Measurements from ENCODE around the gene NOTO.
"Not testable (repeated sequence)": the region's sequence is repeated elsewhere in the genome, so short reads cannot be mapped to it uniquely, and the experiment has no call there.

Gene NOTO, protein sequence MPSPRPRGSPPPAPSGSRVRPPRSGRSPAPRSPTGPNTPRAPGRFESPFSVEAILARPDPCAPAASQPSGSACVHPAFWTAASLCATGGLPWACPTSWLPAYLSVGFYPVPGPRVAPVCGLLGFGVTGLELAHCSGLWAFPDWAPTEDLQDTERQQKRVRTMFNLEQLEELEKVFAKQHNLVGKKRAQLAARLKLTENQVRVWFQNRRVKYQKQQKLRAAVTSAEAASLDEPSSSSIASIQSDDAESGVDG

DNA sequence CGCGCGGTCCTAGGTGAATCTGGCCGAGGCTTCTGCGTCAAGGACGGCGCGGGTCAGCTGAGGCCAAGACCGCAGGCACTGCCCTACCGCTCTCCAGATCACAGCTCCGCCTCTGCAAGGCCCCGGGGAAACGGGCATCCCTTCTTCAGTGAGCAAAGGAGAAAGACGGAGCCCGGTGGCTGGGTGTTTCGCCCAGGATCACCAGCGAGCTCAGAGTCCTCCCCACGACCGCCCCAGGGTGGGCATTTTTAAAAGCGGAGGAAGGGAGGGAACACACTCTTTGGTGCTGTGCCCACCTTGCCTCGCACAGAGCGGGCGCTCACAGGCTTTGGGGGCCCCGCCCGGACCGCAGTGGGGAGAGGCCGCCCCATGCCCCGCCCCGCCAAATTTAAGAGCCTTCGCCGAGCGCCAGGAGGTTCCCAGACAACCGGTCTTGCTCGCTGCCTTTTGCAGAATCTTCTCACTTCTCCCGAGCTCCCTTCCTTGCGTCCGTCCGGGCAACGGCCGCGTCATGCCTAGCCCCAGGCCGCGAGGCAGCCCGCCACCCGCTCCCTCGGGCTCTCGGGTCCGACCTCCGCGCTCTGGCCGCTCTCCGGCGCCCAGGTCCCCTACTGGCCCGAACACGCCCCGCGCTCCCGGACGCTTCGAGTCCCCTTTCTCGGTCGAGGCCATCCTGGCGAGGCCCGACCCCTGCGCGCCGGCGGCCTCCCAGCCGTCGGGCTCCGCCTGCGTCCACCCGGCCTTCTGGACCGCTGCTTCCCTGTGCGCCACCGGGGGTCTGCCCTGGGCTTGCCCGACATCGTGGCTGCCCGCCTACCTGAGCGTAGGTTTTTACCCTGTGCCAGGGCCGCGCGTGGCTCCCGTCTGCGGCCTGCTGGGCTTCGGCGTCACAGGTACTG, at the start of gene NOTO:
TSS of gene NOTO (plus strand) at position 419 of the 899 bp plus-strand sequence. CDS start at position 512, 93 bp downstream.
- POLR2A ChIA-PET (ENCODE audit: low non-redundant PET), result no interaction called here

DNA sequence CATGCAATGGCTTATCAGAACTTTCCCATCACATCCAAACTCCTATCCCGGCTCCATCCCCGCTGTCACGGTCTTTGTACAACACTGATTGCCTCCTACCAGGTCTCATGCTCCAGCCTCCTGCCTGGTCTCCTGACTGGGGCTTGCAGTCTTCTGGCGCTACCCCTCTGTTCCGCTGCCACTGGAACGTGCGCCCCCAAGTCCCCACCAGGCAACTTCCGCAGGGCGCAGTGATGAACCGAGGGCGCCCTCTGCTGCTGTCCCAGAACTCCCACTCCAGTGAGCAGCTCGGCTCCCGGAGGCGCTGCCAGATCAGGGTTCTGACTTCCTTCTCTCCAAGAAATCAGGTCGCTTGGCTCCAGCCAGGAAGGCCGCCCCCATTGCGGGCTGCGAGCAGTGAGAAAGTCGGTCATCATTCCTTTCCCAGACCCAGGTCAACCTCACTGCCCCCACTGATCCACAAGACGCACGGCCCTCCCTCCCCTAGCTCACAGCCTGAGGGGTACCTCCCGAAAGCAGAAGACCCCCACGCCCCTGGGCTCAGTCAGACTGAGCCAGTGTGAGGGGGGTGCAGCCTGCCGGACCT, 45.7 kb upstream of the NOTO start:
- CTCF ChIA-PET, result interaction anchor here (0.6 to 1.8 kb wide), 13 partner anchors 17 to 797 kb away, joined by 3 to 14 read pairs (median 3); no protein-coding TSS in a partner anchor
- TF ChIP-seq, protein P1, sequence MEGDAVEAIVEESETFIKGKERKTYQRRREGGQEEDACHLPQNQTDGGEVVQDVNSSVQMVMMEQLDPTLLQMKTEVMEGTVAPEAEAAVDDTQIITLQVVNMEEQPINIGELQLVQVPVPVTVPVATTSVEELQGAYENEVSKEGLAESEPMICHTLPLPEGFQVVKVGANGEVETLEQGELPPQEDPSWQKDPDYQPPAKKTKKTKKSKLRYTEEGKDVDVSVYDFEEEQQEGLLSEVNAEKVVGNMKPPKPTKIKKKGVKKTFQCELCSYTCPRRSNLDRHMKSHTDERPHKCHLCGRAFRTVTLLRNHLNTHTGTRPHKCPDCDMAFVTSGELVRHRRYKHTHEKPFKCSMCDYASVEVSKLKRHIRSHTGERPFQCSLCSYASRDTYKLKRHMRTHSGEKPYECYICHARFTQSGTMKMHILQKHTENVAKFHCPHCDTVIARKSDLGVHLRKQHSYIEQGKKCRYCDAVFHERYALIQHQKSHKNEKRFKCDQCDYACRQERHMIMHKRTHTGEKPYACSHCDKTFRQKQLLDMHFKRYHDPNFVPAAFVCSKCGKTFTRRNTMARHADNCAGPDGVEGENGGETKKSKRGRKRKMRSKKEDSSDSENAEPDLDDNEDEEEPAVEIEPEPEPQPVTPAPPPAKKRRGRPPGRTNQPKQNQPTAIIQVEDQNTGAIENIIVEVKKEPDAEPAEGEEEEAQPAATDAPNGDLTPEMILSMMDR (conservative IDR thresholded peaks at IDR 0.05; ENCODE audit: low read depth), result peak; percentile 65
- no peak overlapping the region for H3K27ac ChIP-seq
- POLR2A ChIA-PET (ENCODE audit: low non-redundant PET), result no interaction called here
- no peak for DNase-seq (ENCODE audit: low spot score)

More for the DNA sequence above, at the start of gene NOTO:
- CTCF ChIA-PET, result interaction anchor here (2.2 to 2.6 kb wide), 2 partner anchors 10 to 25 kb away, joined by 7 to 14 read pairs; no protein-coding TSS in a partner anchor
- TF ChIP-seq, protein P1 (conservative IDR thresholded peaks at IDR 0.05; ENCODE audit: low read depth), result no peak
- DNase-seq (ENCODE audit: low spot score), result no peak
- no peak within 1 kb of the TSS for H3K27ac ChIP-seq

DNA sequence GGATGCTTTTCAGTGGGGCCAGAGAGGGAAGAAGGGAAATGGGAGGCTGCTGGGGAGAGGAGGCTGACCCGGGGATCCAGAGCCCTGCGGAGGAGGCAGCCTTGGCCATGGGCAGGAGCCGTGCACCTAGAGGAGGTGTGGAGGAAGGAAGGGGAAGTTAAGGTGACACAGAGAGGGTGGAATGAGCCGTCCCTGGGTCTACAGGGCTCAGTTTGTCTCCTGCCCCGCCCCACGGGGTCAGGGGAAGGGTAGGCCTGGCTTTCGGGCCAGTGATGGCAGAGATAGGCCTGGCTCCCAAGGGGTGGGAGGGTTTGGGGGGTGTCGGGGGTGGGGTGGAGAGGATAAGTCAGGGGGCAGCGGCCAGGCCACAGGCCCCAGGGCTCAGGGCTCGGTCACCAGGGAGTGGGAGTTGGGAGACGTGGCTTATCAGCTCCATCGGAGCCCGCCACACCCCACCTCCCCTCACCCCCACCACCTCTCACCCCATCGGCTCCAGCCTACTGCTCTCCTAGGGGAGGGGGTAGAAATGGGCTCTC, 39.5 kb upstream of the NOTO start:
- POLR2A ChIA-PET (ENCODE audit: low non-redundant PET), result no interaction called here
- CTCF ChIA-PET, result interaction anchor here (0.5 to 1.2 kb wide), 15 partner anchors 14 to 1010 kb away, joined by 3 to 14 read pairs (median 5); no protein-coding TSS in a partner anchor
- no peak for DNase-seq (ENCODE audit: low spot score)
- TF ChIP-seq, protein P1 (conservative IDR thresholded peaks at IDR 0.05; ENCODE audit: low read depth), result no peak
- H3K27ac ChIP-seq, result no peak overlapping the region

DNA sequence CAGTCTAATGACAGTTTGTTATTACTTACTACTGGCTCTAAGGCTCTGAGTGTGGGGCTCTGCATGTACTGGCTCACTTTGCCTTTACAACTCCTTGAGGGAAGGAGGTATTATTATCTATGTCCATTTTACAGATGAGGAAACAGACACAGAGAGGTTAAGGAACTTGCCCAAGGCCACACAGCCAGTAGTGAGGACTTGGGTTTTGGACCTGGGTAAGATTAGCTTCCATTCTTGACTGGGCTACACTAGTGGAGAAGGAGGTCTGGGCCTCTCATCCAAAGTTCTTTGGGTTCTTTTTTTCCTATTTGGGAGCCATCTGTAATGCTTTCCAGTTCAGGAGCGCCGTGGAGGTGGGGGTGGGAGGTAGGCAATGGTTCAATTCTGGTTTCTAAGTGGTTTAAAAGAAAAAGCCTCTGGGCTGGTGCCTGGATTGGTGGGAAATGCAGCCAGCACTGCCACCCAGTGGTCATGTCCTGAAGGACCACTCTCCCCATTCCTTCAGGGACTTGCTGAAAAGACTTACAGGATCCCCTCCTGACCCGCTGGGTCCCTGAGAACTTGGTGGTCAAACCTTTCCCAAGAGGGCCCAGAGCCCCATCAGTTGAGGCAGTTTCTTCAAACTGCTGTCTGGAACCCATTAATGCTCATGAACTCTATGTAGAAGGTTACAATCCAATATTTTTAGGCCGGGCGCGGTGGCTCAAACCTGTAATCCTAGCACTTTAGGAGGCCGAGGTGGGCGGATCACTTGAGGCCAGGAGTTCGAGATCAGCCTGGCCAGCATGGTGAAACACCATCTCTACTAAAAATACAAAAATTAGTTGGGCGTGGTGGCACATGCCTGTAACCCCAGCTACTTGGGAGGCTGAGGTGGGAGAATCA, 38.6 kb upstream of the NOTO start:
- TF ChIP-seq, protein P1 (conservative IDR thresholded peaks at IDR 0.05; ENCODE audit: low read depth), result peak; percentile 83
- CTCF ChIA-PET, result interaction anchor here (0.5 to 1.2 kb wide), 17 partner anchors 13 to 1011 kb away, joined by 3 to 14 read pairs (median 5); no protein-coding TSS in a partner anchor
- peak; percentile 86 for DNase-seq (ENCODE audit: low spot score)
- POLR2A ChIA-PET (ENCODE audit: low non-redundant PET), result no interaction called here
- H3K27ac ChIP-seq, result no peak overlapping the region

DNA sequence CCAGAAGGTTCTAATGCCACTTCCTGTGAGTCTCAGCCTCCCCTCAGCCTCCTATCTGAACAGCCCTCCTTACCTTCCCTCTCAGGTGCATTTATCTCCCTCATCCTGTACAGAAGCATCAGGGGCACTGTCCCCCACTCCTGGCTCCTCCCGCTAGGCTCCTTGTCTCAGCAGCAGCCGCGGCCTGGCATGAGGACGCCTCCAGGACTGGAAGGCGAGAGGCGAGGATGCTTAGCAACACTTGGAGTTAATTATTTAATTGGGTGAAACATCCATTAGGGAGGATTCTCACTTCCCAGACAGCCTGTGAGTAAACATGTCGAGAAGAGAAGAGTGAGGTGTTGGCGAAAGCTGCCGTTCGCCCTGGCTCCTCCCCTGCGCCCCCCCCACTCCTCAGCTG, 36.4 kb upstream of the NOTO start:
- CTCF ChIA-PET; POLR2A ChIA-PET (ENCODE audit: low non-redundant PET); DNase-seq (ENCODE audit: low spot score): not testable (repeated sequence)

DNA sequence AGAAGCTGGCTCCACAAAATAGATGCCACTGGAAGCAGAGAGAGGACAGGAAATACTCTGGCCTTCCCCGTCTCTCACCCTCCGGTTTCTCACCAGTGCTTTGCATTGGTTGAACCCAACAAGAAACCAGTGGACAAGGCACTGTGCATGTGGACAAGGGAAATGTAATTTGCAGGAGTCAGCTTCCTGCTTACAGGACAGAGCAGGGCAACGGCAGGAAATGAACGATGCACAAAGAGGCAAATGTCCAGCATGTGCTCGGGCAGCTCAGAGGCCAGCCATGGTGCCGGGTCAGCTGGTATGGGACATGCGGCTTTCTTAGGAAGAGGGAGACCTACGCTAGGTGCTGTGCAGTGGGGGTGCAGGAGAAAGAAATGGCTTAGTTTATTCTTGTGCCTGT, 35.6 kb upstream of the NOTO start:
- H3K27ac ChIP-seq; DNase-seq (ENCODE audit: low spot score); POLR2A ChIA-PET (ENCODE audit: low non-redundant PET); CTCF ChIA-PET: not testable (repeated sequence)

More for the DNA sequence above, 36.4 kb upstream of the NOTO start:
- H3K27ac ChIP-seq, result not testable (repeated sequence)

DNA sequence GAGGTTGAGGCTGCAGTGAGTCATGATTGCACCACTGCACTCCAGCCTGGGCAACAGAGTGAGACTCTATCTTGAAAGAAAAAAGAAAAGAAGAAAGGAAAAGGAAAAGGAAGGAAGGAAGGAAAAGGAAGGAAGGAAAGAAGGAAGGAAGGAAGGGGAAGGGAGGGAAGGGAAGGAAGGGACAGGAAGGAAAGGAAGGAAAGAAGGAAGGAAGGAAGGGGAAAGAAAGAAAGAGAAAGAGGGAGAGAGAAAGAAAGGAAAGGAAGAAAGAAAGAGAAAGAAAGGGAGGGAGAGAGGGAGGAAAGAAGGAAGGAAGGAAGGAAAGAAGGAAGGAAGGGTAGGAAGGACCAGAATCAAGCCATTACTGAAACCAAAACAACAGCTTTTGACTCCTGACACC, 34.0 kb upstream of the NOTO start:
- DNase-seq (ENCODE audit: low spot score); CTCF ChIA-PET; H3K27ac ChIP-seq; POLR2A ChIA-PET (ENCODE audit: low non-redundant PET): not testable (repeated sequence)

DNA sequence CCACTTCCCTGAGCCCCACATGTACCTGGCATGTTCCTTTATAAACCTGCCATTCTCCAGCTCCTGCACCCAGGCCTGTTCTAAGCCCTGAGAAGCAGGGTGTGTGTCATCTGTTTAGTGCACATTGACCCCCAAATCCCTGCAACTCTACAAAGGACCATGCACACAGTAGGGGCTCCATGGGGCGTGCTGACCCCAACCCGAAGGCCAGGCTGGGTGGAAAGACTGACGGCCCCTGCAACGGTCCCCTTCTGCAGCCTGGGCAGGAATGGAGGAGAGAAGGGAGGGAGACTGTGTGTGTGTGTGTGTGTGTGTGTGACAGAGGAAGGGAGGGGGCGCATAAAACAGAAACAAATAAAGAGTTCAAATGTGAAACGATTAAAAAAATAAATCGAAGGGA, 32.0 kb upstream of the NOTO start:
- DNase-seq (ENCODE audit: low spot score); POLR2A ChIA-PET (ENCODE audit: low non-redundant PET); CTCF ChIA-PET: not testable (repeated sequence)

More for the DNA sequence above, 32.0 kb upstream of the NOTO start:
- H3K27ac ChIP-seq, result not testable (repeated sequence)
